ENCODE results near the gene COMMD7. TPM values are rescaled to one million over a fixed set of nuclear protein-coding genes. Genes with fewer than 3 reads are reported as not detected.
A peak's percentile ranks its signal among the peaks of the same experiment; 100 is the strongest.

Gene COMMD7
- total and polyA plus RNA-seq, 9 of the 15 experiments (the other 6 are each of a cell fraction or from before 2014, with no cell fraction given): 11.9 to 69.1 (median 34.7) TPM

- no peak for TF ChIP-seq ID3 (CRISPR knock-in tag; IDR thresholded peaks at IDR 0.05)
- peak; percentile 63 for TF ChIP-seq ID3 (tag; IDR thresholded peaks at IDR 0.05)
- peak in 1 of 3 experiments; percentile 67; a peak in 1 of 6 replicates for TF ChIP-seq ZBTB11 (CRISPR knock-in tag; IDR thresholded peaks at IDR 0.05)
- TF ChIP-seq CBX2 (IDR thresholded peaks at IDR 0.05; ENCODE audit: insufficient read depth, low read length, poor library complexity, severe bottlenecking): no peak
- TF ChIP-seq ARID2 (IDR thresholded peaks at IDR 0.05): no peak
- 0 out of 2 replicates have a peak, but pooled peaks have one; percentile 16 for TF ChIP-seq TAF7 (tag; IDR thresholded peaks at IDR 0.05)
- no peak for TF ChIP-seq FOXA1 (IDR thresholded peaks at IDR 0.05; ENCODE audit: borderline replicate concordance)
- TF ChIP-seq HLTF (IDR thresholded peaks at IDR 0.05): peak; percentile 48
- no peak for TF ChIP-seq ZNF507 (tag; conservative IDR thresholded peaks at IDR 0.05)
- TF ChIP-seq ETV6 (IDR thresholded peaks at IDR 0.05; ENCODE audit: borderline replicate concordance in 1 of 2, low read depth in 2 of 2, low read length in 1 of 2): peak in 1 of 2 experiments; percentile 83; a peak in 1 of 4 replicates
- no peak for TF ChIP-seq ETV6 (CRISPR knock-in tag; IDR thresholded peaks at IDR 0.05; ENCODE audit: borderline replicate concordance)
- TF ChIP-seq CC2D1A (IDR thresholded peaks at IDR 0.05): peak; percentile 98
- no peak for TF ChIP-seq EWSR1 (IDR thresholded peaks at IDR 0.05; ENCODE audit: borderline replicate concordance, low read depth, partially characterized antibody)
- TF ChIP-seq ZNF41 (CRISPR knock-in tag; conservative IDR thresholded peaks at IDR 0.05): no peak
- peak; percentile 100 for TF ChIP-seq NFIC (IDR thresholded peaks at IDR 0.05)
- TF ChIP-seq OTX1 (CRISPR knock-in tag; IDR thresholded peaks at IDR 0.05): no peak
- TF ChIP-seq IFI16 (CRISPR knock-in tag; IDR thresholded peaks at IDR 0.05): no peak
- TF ChIP-seq SRSF7 (optimal IDR thresholded peaks at IDR 0.05; ENCODE audit: low read depth, low read length): no peak
- no peak for TF ChIP-seq ZNF707 (CRISPR knock-in tag; conservative IDR thresholded peaks at IDR 0.05)
- no peak for TF ChIP-seq ERF (CRISPR knock-in tag; IDR thresholded peaks at IDR 0.05)
- TF ChIP-seq ZNF830 (CRISPR knock-in tag; IDR thresholded peaks at IDR 0.05): no peak
- TF ChIP-seq FOSL1 (tag; conservative IDR thresholded peaks at IDR 0.05): peak; percentile 94
- no peak for TF ChIP-seq ELK1 (CRISPR knock-in tag; IDR thresholded peaks at IDR 0.05)
- TF ChIP-seq MXD1 (CRISPR knock-in tag; IDR thresholded peaks at IDR 0.05; ENCODE audit: borderline replicate concordance, poor library complexity, severe bottlenecking): no peak
These were observed 9.4 kb upstream of the COMMD7 start (continued) for GRCh38 chr20:32752458-32753250.
